GM03348 (cell line): ENCODE measurements around the gene BBOF1.
"Not testable (repeated sequence)": the region's sequence is repeated elsewhere in the genome, so short reads cannot be mapped to it uniquely, and the experiment has no call there.

Experiments
- DNase-seq: peaks from one replicate; pipeline ENCODE4 v3.0.0; 2012; ENCODE audit warnings: low spot score

The BBOF1 gene, protein sequence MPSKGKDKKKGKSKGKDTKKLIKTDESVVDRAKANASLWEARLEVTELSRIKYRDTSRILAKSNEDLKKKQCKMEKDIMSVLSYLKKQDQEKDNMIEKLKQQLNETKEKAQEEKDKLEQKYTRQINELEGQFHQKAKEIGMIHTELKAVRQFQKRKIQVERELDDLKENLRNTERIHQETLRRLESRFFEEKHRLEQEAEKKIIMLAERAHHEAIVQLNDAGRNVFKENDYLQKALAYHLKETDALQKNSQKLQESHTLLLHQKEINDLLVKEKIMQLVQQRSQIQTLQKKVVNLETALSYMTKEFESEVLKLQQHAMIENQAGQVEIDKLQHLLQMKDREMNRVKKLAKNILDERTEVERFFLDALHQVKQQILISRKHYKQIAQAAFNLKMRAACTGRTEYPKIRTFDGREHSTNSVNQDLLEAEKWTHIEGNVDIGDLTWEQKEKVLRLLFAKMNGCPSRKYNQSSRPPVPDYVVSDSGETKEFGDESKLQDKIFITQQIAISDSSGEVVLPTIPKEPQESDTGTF

DNA sequence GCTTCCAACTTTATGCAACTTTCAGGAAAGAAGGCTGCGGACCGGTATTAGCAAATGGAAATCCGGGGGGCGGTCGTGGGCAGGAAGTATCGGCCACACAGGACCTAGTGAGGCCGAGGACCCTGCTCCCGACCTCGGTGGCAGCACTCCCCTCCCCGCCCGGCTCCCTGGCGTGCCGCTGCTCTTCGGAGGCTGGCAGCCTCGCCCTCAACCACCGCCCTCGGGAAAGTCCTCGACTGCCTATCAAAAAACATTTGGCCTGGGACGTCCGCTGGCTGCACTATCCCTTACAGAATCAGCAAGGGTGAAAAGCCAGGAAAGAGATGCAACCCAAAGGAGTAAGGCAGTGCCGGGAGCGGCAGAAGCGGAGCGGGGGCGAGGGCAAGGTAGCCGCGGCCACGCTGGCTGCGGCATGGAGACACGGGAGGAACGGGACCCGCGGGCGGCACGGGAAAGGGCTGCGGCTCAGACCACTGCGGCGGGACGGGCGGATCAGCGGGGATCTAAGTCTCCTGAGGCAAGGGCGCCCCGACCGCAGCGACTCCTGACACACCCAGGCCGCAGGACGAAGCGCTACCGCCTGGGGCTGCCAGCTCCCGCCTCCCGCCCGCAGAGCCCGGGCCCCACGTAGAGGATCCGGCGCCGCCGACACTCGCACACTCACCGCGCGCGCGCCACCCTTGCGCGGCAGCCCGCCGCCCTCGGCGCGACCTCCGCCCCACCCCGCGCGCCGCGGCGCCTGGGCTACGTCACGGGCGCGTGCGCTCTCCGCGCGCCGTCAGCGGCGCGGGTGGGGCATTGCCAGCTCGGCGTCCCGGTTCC, at the start of gene BBOF1, which contains the start of gene ENTPD5:
TSS of gene BBOF1 (plus strand) at position 764 of the 822 bp plus-strand sequence. CDS start 130 bp downstream, outside the sequence.
TSS of gene ENTPD5 (minus strand) at position 703 of the 822 bp plus-strand sequence. CDS start 31,186 bp downstream, outside the sequence.
- peak; percentile 98 for DNase-seq

DNA sequence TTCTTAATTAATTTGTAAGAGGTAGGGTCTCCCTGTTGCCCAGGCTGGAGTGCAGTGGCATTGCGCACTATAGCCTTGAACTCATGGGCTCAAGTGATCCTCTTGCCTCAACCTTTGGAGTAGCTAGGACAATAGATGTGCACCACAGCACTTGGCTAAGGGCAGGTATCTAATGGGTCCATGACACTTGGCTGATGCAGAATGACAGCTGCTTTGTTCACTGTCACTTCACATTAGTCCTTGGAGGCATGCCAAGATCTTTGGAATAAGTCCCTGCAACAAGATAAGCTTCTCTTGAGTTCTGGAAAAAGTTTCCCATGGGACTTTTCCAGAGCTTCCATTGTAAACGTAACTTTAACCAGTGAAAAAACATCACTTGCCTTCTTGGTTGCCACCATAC, 45.7 kb upstream of the BBOF1 start:
- DNase-seq: no peak

DNA sequence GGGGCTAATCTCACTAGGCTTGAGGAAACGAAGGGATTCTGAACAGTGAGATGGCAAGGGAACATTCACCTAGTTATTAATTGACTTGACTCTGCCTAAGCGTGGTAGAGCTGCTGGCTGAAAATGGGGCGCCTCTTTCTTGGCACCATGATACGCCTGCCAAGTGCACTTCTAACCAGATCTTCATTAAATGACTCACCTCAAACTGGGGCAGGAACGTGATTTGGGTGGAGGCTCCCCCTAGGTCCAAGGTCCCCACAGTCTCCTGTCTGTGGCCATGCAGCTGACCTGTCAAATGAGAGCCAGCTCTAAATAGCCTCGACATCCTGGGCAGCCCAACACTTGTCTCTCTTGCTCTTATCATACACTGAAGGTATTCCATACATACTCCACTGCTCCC, 43.0 kb upstream of the BBOF1 start:
- no peak for DNase-seq

DNA sequence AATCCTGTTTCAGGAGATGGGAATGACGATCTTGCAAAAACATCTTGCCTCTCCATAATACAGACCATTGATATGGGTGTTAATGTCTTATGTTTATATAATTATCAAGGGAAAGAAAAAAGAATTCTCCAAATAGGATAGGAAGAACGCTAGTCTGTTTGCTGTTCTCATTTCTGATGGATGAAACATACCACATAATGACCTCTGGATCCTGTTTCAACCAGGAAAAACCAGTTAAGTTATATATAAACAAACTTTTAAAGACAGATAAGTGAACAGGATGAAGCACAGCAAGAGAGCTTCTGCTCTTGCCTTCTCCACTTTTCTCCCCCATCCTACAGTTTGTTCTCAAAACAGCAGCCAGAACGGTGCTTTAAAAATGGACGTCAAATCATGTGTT, 41.3 kb upstream of the BBOF1 start:
- no peak for DNase-seq

DNA sequence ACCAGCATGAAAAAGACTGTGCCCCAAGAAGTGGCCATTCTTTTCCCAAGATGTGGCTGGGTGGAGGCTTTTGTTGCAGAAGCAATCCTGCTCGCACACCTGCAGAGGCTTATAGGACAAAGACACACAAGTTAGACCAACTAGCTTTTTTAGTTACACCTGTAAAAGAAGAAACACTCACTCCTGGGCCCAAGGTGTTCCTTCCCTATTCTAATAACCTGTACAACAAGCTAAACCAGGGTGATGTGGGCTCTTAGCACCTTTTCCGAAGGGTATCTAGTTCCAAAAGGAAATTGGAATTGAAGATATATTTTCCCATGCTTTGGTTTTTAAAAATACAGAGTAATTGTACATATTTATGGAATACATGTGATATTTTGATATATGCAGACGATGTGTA, 31.1 kb upstream of the BBOF1 start:
- DNase-seq: no peak

DNA sequence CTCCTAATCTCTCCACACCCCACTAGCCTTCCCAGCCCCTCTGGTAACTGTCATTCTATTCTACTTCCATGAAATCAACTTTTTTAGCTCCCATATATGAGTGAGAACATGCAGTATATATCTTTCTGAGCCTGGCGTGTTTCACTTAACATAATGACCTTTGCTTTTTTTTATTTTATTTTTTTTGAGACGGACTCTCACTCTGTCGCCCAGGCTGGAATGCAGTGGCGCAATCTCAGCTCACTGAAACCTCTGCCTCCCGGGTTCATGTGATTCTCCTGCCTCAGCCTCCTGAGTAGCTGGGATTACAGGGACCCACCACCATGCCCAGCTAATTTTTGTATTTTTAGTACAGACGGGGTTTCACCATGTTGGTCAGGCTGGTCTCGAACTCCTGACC, 30.5 kb upstream of the BBOF1 start:
- DNase-seq: not testable (repeated sequence)

DNA sequence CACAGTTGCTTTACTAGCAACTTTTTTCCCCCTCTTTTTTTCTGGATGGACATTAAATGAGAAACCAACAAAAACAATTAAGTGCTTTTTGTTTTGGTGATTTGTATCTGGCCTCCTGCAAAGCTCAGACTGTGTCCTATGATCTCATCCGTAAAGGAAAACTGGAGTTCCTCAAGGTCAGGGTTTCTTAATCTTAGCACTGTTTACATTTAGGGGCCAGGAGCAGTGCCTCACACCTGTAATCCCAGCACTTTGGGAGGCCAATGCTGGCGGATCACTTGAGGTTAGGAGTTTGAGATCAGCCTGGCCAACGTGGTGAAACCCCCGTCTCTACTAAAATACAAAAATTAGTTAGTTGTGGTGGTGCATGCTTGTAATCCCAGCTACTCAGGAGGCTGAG, 28.1 kb upstream of the BBOF1 start:
- no peak for DNase-seq

DNA sequence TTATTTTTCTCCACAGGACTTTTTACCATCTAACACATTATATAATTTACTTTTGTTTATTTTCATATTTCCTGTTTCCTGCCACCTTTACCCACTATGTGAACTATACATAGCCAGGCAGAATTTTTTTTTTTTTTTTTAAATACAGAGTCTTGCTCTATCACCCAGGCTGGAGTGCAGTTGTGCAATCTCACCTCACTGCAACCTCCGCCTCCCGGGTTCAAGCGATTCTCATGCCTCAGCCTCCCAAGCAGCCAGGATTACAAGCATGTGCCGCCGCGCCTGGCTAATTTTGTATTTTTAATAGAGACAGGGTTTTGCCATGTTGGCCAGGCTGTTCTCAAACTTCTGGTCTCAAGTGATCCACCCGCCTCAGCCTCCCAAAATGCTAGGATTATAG, 24.2 kb upstream of the BBOF1 start:
- not testable (repeated sequence) for DNase-seq

DNA sequence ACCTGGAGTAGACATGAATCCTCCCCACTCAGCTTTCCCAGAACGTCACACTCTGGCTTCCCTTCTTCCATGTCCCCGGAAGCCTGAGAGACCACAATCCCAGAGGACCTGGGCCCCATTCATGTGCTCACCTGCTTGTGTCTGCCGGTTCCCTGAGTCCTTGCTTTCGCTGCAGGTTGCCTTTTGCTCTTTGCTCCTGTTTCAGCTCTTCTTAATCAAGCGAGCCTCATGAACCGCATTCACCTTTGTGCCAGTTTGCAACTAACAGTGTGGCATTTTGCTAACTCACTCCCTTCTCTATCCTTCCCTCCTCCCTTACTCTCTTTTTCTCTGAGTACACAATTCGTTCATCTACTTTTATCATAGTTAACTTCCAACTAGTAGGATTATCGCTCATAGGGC, 23.2 kb upstream of the BBOF1 start:
- DNase-seq: no peak

DNA sequence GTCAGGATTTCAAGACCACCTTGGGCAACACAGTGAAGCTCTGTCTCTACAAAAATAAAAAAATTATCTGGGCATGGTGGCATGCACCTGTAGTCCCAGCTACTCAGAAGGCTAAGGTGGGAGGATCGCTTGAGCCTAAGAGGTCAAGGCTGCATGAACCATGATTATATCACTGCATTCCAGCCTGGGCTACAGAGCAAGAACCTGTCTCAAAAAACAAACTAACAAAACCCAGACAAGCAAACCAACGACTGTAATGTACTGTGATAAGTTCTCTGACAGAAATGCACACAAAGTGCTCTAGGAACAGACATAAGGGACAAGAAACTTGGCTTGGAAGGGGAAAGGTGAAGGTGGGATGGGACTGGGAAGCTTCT, 22.4 kb upstream of the BBOF1 start:
- DNase-seq: no peak

DNA sequence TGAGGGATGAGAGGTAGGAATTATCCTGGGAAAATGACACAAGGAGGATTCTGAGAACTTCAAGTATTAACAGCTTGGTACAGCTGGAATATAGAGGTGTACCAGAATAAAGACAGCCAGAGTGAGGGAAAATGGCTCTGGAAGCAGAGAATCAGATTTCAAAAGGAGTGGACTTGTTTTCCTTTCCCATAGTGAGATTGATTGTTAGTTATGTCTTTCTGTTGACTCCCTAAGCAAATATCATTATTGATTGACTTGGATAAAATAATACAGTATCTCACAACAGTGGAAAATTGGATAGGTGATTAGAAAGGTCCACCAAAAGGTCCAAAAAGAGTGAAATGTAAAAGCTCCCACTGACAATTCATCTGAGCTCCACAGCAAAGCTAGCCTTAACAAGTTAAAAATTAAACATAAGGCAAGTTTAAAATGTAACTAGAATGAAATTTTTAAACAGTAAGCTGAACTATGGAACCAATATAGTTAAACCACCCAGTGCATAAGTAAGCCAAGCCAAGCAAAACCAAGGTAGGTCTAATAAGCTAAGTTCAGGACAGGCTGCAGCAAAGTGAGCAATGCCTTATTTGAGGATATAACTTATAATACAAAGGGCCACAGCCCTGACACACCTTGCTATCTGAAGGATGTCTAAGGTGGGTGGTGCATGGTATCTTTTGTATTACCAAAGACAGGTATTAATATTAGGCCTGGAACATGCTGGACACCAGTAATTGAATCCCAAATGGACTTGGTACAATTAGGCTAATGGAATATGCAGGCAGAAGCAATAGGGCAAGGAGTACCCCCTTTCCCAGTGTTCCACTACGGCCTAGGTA, 21.8 kb upstream of the BBOF1 start:
- DNase-seq: no peak

DNA sequence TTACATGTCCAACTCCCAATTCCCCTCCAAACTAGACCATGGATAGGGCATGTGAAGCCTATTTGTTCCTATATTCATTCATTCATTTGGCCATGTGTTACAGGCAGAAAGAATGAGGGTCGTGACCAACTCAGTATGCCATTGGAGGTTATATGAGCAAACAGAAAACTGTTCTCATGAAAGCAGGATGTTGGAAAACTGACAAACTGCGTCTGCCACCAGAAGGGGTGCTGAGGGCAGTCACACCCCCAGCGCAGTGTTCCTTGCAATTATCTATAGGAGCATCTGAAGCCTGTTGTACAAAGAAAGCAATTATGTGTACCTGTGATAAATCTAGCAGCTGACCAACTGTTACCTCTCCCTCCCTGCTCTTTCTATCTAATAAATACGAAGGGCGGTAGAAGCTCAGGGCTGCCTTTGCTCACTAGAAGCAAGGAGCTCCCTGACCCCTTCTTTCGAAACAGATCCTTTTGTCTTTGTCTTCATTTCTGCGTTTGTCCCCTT, 21.2 kb upstream of the BBOF1 start:
- DNase-seq: no peak

DNA sequence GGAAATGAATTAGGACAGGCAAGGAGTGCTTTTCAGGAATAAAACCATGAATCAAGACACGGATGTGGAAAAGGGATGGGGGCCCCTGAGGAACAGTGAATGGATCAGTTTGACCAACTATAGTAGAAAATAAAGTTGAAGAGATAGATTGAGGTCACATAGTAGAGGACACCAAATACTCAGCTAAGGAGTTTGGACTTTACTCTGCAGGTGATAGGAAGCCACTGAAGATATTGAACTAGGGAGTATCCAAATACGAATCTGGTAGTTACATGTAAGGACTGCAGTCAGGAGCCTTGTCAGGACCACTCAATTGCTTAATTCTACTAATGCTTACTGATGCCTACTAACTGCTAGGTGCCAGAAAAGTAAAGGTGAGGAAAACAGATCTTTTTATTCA, 20.4 kb upstream of the BBOF1 start:
- DNase-seq: no peak

DNA sequence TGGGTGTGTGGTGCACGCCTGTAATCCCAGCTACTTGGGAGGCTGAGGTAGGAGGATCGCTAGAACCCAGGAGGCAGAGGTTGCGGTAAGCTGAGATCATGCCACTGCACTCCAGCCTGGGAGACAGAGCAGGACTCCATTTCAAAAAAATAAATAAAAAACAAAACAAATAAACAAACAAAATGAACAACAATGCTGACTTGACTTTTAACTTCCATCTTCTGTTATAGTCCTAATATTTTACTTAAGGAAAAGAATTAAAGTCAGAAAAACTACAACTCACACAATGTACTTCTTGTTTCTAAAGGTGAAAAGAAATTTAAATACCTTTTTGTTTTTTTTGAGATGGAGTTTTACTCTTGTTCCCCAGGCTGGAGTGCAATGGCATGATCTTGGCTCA, 13.5 kb upstream of the BBOF1 start:
- DNase-seq: not testable (repeated sequence)

DNA sequence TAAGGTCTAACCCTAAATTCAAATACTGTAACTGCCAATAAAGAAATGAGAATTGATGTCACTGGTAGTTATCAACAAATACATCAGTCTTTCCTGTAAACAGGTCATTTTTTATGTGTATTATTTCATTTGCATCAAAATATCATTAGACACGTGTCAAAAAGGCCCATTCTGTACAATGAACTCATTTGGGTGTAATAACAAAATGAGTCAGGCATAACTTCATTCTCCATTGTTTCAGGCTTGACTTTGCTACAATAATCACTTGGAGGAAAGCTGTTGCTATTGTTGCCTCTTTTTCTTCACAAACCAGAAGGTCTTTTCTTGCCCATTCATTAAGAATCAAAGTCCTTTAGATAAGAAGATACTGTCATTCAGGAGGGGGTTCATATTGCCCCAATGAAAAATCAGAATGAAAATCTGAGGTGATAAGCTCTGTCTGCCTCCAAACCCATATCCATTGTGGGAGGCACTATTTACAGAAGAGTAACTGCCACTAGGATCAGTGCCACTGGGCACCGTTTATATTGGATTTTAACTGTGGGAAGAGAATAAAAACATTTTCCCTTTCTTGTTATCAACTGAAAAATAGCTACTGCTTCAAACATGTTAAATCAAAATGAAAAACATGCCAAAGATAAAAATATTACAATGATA, 10.2 kb upstream of the BBOF1 start:
- no peak for DNase-seq

DNA sequence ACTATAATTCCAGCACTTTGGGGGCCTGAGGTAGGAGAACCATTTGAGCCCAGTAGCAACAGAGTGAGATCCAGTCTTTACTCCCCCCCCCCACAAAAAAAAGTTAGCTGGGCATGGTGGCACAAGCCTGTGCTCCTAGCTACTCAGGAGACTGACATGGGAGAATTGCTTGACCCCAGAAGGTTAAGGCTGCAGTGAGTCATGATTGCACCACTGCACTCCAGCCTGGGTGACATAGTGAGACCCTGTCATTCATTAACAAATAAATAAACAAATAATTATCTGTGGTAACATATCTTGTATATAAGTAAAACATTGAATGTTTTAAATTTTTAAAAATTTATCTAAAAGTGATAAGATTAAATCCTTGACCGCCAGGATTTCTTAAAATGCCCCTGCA, 4.8 kb upstream of the BBOF1 start:
- no peak for DNase-seq

DNA sequence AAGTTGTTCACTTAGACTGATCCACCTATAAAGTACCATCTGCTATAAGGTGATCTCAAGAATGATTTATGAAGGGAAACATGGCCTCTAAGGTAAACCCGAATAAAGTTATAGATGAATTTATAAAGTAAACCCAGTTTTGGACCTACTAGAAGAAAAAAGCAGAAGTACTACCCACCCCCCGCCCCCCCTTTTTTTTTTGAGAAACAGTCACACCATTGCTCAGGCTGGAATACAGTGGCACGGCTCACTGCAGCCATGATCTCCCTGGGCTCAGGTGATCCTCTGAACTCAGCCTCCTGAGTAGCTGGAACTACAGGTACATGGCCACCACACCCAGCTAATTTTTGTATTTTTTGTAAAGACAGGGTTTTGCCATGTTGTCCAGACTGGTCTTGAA, 4.0 kb upstream of the BBOF1 start:
- no peak for DNase-seq

DNA sequence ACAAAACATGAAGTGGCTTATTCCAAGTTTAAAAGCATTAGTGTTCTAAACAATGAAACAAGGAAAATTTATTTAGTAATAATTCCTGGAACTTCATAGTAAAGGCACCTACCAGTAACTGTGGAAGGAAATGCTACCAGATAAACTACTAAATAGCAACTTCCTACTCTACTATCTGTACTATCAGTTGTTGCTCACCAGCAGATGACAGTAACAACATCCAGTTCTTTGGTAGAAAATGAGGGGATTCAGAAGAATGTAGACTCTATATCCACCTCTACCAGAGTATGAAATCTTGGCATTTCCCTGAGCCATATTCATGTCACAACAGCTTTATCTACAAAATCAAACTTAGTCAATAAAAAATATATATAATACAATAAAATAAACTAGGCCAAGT, 3.2 kb upstream of the BBOF1 start:
- no peak for DNase-seq

DNA sequence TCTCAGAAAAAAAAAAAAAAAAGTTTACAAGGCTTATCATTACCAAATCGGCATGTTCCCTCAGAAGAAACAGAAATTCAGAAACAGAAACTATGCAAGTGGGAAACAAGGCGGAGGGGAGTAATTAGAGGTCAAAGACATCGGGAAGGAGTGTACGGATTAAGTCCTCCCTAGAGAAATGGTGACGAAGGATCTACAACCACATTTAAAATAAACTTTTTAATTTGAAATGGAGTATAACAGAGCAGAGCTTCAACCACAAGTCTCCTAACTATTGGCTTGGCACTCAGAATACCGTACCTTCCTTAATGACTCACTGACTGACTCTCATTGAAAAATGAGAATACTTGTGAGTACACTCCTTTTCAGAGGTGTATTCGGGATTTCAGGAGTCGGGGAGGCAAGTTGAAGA, 969 bp upstream of the BBOF1 start:
- DNase-seq: peak; percentile 64

DNA sequence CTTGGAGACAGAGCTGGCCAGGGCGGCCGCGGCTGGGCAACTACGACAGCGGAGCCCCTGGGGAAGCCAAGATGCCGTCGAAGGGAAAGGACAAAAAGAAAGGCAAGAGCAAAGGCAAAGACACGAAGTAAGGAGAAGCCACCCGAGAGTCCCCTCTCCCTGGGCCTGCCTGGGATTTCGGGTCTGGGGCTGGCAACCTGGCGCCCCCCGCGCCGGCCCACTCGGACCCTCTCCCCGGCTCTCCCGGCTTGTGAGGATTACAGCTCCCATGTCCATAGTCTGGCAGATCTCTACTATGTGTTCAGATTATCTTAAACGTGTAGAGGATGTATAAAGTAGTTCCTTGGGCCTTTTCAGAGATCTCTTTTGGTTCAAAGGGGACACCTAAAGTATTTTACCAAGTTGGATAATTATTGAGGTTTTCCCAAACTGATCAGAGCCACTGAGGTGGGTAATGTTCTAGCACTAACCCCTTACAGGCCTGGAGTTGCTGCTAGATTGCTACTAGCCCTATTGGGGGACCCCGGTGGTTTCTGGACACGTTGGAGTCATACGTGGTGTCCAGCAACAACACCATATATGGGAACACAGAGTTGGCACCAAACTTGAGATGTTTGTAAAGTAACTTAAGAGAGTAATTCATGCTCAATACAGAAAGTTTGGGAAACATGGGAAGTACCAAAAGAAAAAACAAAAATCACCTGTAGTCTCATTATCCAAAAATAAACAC, 424 bp downstream of the BBOF1 start:
- peak; percentile 56 for DNase-seq

DNA sequence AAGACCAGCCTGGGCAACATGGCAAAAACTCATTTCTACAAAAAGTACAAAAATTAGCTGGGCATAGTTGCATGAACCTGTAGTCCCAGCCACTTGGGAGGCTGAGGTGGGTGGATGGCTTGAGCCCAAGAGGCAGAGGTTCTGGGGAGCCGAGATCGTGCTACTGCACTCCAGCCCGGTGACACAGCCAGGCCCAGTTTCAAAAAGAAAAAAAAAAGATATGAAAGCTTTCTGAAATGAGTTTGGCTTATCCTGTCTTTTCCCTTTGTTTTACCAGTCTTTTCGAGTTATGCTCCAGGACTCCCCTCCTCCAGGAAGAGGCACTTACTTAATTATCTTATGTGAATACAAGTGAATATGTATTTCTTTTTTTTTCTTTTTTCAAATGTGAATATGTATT, 3.2 kb downstream of the BBOF1 start:
- DNase-seq: no peak
